HL-60 (cell line): ENCODE results near the gene ARFGEF2.

Experiments
- DNase-seq, 2 experiments: peaks; one replicate each; pipeline ENCODE4 v3.0.0-alpha.2; 2010 to 2020; ENCODE audit warnings: low read depth in 1 of 2, low spot score in 1 of 2
- H3K27ac ChIP-seq: fragments of 250-450 bp; sonication (Bioruptor Pico); replicated peaks from 2 replicates; pipeline ENCODE4 v1.5.1; 2020; ENCODE audit warnings: mild to moderate bottlenecking, moderate library complexity
- H3K27me3 ChIP-seq: fragments of 250-450 bp; sonication (Bioruptor Pico); 2 replicates; pipeline ENCODE4 v1.5.1; 2021; ENCODE audit warnings: mild to moderate bottlenecking, moderate library complexity; ENCODE audit not compliant: insufficient read depth, poor library complexity, severe bottlenecking
- H3K4me3 ChIP-seq: replicated peaks from 2 replicates; pipeline ENCODE4 v1.5.1; 2011; ENCODE audit warnings: mild to moderate bottlenecking, control low read depth, low read length; ENCODE audit not compliant: insufficient read depth
- GABPA ChIP-seq: IDR thresholded peaks from 2 replicates; pipeline ENCODE4 v1.6.1; 2012; ENCODE audit warnings: low read depth
- POLR2AphosphoS5 ChIP-seq: IDR thresholded peaks from 2 replicates; pipeline ENCODE4 v1.6.1; 2012; ENCODE audit warnings: low read depth
- REST ChIP-seq: IDR thresholded peaks from 2 replicates; pipeline ENCODE4 v1.6.1; 2012; ENCODE audit warnings: low read depth; ENCODE audit not compliant: insufficient replicate concordance
- SPI1 ChIP-seq: IDR thresholded peaks from 2 replicates; pipeline ENCODE4 v1.6.1; 2012; ENCODE audit warnings: low read depth, mild to moderate bottlenecking, borderline replicate concordance
- TF ChIP-seq, protein P1 (sequence below): IDR thresholded peaks from one replicate; pipeline ENCODE4 v1.5.1; 2011; ENCODE audit warnings: low read length, control low read depth, inconsistent platforms; ENCODE audit not compliant: insufficient read depth

Gene ARFGEF2

GRCh38 chr20:48878534-48879248 lies 42.8 kb upstream of the ARFGEF2 start:
- no peak overlapping the region for H3K4me3 ChIP-seq
- no peak for DNase-seq
- no peak overlapping the region for H3K27ac ChIP-seq
- TF ChIP-seq, protein P1, sequence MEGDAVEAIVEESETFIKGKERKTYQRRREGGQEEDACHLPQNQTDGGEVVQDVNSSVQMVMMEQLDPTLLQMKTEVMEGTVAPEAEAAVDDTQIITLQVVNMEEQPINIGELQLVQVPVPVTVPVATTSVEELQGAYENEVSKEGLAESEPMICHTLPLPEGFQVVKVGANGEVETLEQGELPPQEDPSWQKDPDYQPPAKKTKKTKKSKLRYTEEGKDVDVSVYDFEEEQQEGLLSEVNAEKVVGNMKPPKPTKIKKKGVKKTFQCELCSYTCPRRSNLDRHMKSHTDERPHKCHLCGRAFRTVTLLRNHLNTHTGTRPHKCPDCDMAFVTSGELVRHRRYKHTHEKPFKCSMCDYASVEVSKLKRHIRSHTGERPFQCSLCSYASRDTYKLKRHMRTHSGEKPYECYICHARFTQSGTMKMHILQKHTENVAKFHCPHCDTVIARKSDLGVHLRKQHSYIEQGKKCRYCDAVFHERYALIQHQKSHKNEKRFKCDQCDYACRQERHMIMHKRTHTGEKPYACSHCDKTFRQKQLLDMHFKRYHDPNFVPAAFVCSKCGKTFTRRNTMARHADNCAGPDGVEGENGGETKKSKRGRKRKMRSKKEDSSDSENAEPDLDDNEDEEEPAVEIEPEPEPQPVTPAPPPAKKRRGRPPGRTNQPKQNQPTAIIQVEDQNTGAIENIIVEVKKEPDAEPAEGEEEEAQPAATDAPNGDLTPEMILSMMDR, result no peak
- TF ChIP-seq REST, result no peak
- no peak for TF ChIP-seq GABPA
- TF ChIP-seq SPI1, result no peak
- no peak for TF ChIP-seq POLR2AphosphoS5
- H3K27me3 ChIP-seq, result no peaks in the 10 kb centered on the region

GRCh38 chr20:48879612-48880245 lies 41.8 kb upstream of the ARFGEF2 start:
- no peak overlapping the region for H3K4me3 ChIP-seq
- TF ChIP-seq, protein P1, result no peak
- no peak for TF ChIP-seq POLR2AphosphoS5
- TF ChIP-seq SPI1, result no peak
- no peak for TF ChIP-seq REST
- no peak for TF ChIP-seq GABPA
- no peaks in the 10 kb centered on the region for H3K27me3 ChIP-seq
- DNase-seq, result peak in 1 of 2 experiments; percentile 35
- H3K27ac ChIP-seq, result 0 out of 2 replicates have a peak overlapping the region, but pooled peaks have one; percentile 4

DNA sequence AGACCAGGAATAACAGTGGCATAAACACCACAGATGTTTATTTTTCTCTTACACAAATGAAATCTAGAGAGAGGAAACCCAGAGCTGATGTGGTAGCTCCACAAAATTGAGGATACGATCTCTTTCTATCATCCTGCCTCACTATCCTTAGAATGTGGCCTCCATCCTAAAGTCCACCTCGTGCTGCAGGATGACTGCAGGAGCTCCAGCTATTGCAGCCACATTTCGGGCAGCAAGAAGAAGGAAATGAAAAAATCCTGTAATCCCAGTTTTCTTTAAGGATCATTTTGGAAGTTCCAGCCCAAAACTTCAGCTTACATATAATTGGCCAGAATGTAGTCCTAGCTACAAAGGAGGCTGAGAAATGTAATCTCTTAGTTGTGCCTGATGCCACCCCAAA lies 41.2 kb upstream of the ARFGEF2 start:
- Histone ChIP-seq H3K27ac (0 out of 2 replicates have a peak overlapping the region, but pooled peaks have one; percentile 4), H3K27me3 (no peaks in the 10 kb centered on the region), H3K4me3 (no peak overlapping the region)
- no peak for DNase-seq
- TF ChIP-seq, protein P1, result no peak
- TF ChIP-seq GABPA, result no peak
- TF ChIP-seq SPI1, result no peak
- no peak for TF ChIP-seq REST
- TF ChIP-seq POLR2AphosphoS5, result no peak
